Esophagus muscularis mucosa (tissue), 4 donors: Measurements from ENCODE around the gene INPP4B.

Source experiments
- CTCF ChIP-seq, 3 experiments: fragments of 200-600 bp in 2 of 3; fragments of 450-650 bp in 1 of 3; sonication (generic) in 2 of 3; IDR thresholded peaks; one replicate each; pipeline ENCODE4 v1.5.1; 2017 to 2019; ENCODE audit warnings: antibody characterized with exemption in 3 of 3, mild to moderate bottlenecking in 2 of 3, moderate library complexity in 1 of 3
- EP300 ChIP-seq: sonication (generic); formaldehyde crosslinking; IDR thresholded peaks from one replicate; pipeline ENCODE4 v1.6.1; 2017; ENCODE audit warnings: antibody characterized with exemption
- POLR2A ChIP-seq: fragments of 450-650 bp; IDR thresholded peaks from one replicate; pipeline ENCODE4 v1.6.1; 2017; ENCODE audit warnings: antibody characterized with exemption, moderate library complexity, mild to moderate bottlenecking, low read depth
- POLR2AphosphoS5 ChIP-seq, 2 donors: sonication (generic); formaldehyde crosslinking; IDR thresholded peaks; one replicate each; pipeline ENCODE4 v1.6.1; 2017; ENCODE audit warnings: antibody characterized with exemption in 2 of 2

- TF ChIP-seq POLR2AphosphoS5 (IDR thresholded peaks at IDR 0.05) (no peak), CTCF (IDR thresholded peaks at IDR 0.05) (no peak), POLR2A (no peak), EP300 (no peak)
Measured at GRCh38 chr4:142386449-142386848, 459.7 kb downstream of the INPP4B start.
